H1 (cell line): ENCODE data around the gene SCNN1B. TPM values are rescaled to one million over a fixed set of nuclear protein-coding genes. Genes with fewer than 3 reads are reported as not detected.

Source experiments
- EGR1 ChIP-seq: IDR thresholded peaks from 2 replicates; pipeline ENCODE4 v1.6.1; 2011; ENCODE audit warnings: low read depth, low read length, borderline replicate concordance
- JUND ChIP-seq: IDR thresholded peaks from 2 replicates; pipeline ENCODE4 v1.6.1; 2011; ENCODE audit warnings: mild to moderate bottlenecking, improper control_type of control experiment, low read length
- RXRA ChIP-seq: IDR thresholded peaks from 2 replicates; pipeline ENCODE4 v1.6.1; 2011; ENCODE audit warnings: low read depth, mild to moderate bottlenecking, low read length, moderate library complexity; ENCODE audit not compliant: insufficient read depth
- SP1 ChIP-seq: IDR thresholded peaks from 2 replicates; pipeline ENCODE4 v1.6.1; 2011; ENCODE audit warnings: low read depth, low read length
- polyA plus RNA-seq, 7 experiments: library from polyadenylated mRNA; depleted of rRNA in 3 of 7; stranded (reverse) in 5 of 7; unstranded in 2 of 7; fragments of >200 nt in 5 of 7; fragments of 200-250 nt in 2 of 7; gene quantifications; 1 replicate in 5 of 7; 2 replicates in 1 of 7; 4 replicates in 1 of 7; pipeline versions ENCODE4 v1.2.1 to v1.2.3, GENCODE V29; 2011 to 2013; ENCODE audit warnings: missing spikeins in 2 of 7, mixed read lengths in 2 of 7
- total RNA-seq: library from RNA; stranded (reverse); fragmentation: NEBNext Ultra II Directional; extraction: Animal tissue kit (Norgen Biotek cat#: 25700); gene quantifications from 2 replicates; pipeline ENCODE4 v1.2.1, GENCODE V29; 2021

SCNN1B gene
- total and polyA plus RNA-seq, 2 of the 8 experiments (the other 6 are each of a cell fraction or from before 2014, with no cell fraction given): 0.20 to 0.95 TPM

DNA sequence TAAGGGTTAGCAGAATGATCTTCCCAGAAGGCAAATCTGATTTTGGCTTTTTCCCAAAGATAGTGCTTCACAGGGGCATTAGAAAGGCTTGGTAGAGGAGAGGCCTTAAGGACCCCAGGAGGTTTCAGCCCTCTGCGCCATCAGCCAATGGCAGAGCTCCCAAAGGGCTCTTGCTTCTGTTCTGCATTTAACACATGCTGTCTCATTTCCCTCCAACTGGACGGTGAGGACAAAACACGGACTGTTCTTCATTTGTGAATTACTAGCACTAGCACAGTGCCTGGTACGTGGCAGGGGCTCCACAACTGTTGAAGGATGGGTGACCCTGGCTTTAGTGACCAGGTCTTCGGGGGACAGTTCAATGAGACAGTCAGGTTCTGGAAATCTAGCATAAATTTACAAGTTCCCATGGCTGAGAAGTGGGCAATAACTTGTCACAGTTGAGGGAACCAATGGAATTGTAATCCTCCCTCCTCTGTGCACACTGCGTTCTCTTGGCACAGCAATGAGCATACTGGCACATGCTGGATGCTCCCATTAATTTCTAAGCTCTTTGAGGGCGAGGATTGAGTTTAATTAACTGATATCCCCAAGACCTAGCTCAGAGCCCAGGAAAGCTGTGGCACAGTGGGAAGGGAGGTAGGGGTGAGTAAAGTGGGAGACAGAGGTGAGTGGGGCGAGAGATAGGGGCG lies 105.5 kb downstream of the SCNN1B start (continued):
- TF ChIP-seq JUND (no peak), EGR1 (no peak), RXRA (no peak), SP1 (no peak)
- TF ChIP-seq, all 59 proteins: peak for 0
